Upper lobe of left lung (tissue), 6 donors: ENCODE data around the gene OR56A4. TPM values are rescaled to one million over a fixed set of nuclear protein-coding genes. Genes with fewer than 3 reads are reported as not detected.
A peak's percentile ranks its signal among the peaks of the same experiment; 100 is the strongest.
"Not testable (repeated sequence)": the region's sequence is repeated elsewhere in the genome, so short reads cannot be mapped to it uniquely, and the experiment has no call there.

Experiments used
- ATAC-seq, 2 donors: fragments of 200-7000 bp; cut with Tn5 transposase; one replicate each; pipeline ENCODE4 v1.9.1; 2022; ENCODE audit warnings: mild to moderate bottlenecking in 2 of 2, moderate library complexity in 2 of 2; ENCODE audit not compliant: low FRiP score in 2 of 2
- DNase-seq, 2 donors: peaks; one replicate each; pipeline ENCODE4 v3.0.0-alpha.2; 2019 to 2020
- H3K27ac ChIP-seq, 4 donors: fragments of 200-600 bp; sonication (generic); one replicate each; pipeline ENCODE4 v1.5.1; 2016 to 2019
- H3K27me3 ChIP-seq, 4 donors: fragments of 200-600 bp; sonication (generic); one replicate each; pipeline ENCODE4 v1.5.1; 2017 to 2019
- H3K36me3 ChIP-seq, 4 donors: fragments of 200-600 bp; sonication (generic); one replicate each; pipeline ENCODE4 v1.5.1; 2016 to 2019
- H3K4me1 ChIP-seq, 4 donors: fragments of 200-600 bp; sonication (generic); one replicate each; pipeline ENCODE4 v1.5.1; 2018 to 2019
- H3K4me3 ChIP-seq, 4 donors: fragments of 200-600 bp; sonication (generic); one replicate each; pipeline ENCODE4 v1.5.1; 2017 to 2019; ENCODE audit warnings: mild to moderate bottlenecking in 2 of 4, moderate library complexity in 1 of 4
- H3K9me3 ChIP-seq, 4 donors: fragments of 200-600 bp; sonication (generic); one replicate each; pipeline ENCODE4 v1.5.1; 2018 to 2019
- CTCF ChIP-seq, 6 experiments: fragments of 450-650 bp in 4 of 6; fragments of 200-600 bp in 2 of 6; sonication (generic) in 2 of 6; IDR thresholded peaks; one replicate each; pipeline ENCODE4 v1.5.1; 2016 to 2019; ENCODE audit warnings: antibody characterized with exemption in 6 of 6
- EP300 ChIP-seq, 4 donors: sonication (generic); formaldehyde crosslinking; IDR thresholded peaks; one replicate each; pipeline ENCODE4 v1.5.1; 2017; ENCODE audit warnings: antibody characterized with exemption in 4 of 4, control low read depth in 2 of 4
- POLR2A ChIP-seq, 4 donors: fragments of 450-650 bp; IDR thresholded peaks; one replicate each; pipeline ENCODE4 v1.5.1; 2016 to 2017; ENCODE audit warnings: antibody characterized with exemption in 4 of 4, mild to moderate bottlenecking in 2 of 4
- POLR2AphosphoS5 ChIP-seq, 2 donors: sonication (generic); formaldehyde crosslinking; IDR thresholded peaks; one replicate each; pipeline ENCODE4 v1.5.1; 2017; ENCODE audit warnings: antibody characterized with exemption in 2 of 2
- WGBS, 2 donors: methylation state at CpG; one replicate each; pipeline ENCODE4 v1.1.5; 2017 to 2018; 5-methylcytosine and 5-hydroxymethylcytosine counted together
- small RNA-seq, 4 donors: library from RNA; depleted of rRNA; stranded (forward); fragments of <200 nt; gene quantifications; one replicate each; pipeline ENCODE3, GENCODE V24; 2016
- total RNA-seq, 6 donors: library from RNA; depleted of rRNA in 4 of 6; stranded (reverse); fragments of >200 nt in 4 of 6; gene quantifications; one replicate each; pipeline versions ENCODE4 v1.1.0 to v1.2.1, GENCODE V29; 2016 to 2021
- donor health status: DM: no; HTN: no; CAD: no; lungs with moderate emphysema.
- donor health status: DM: no; HTN: yes; CAD: no; lungs with severe emphysema.

OR56A4 gene
- total RNA-seq, 6 donors from 2014 or later = not detected

- no peaks in the 10 kb centered on the region for H3K36me3 ChIP-seq
- H3K27me3 ChIP-seq = no peaks in the 10 kb centered on the region
- H3K4me3 ChIP-seq = no peak overlapping the region
- H3K27ac ChIP-seq = no peak overlapping the region
- TF ChIP-seq EP300 (IDR thresholded peaks at IDR 0.05) = no peak
- ATAC-seq = no peak
- H3K4me1 ChIP-seq = no peaks in the 10 kb centered on the region
- H3K9me3 ChIP-seq = peaks cover 0 to 6% (median 0%) of the 10 kb centered on the region in 4 donors
- 43 to 72% methylated on average over 3 of the region's 3 CpGs for WGBS, 2 donors
- no peak for DNase-seq
Measured at GRCh38 chr11:5967708-5968107, 39.0 kb downstream of the OR56A4 start.

- Histone ChIP-seq H3K4me3 (no peak overlapping the region), H3K4me1 (no peaks in the 10 kb centered on the region), H3K36me3 (no peaks in the 10 kb centered on the region), H3K27me3 (no peaks in the 10 kb centered on the region), H3K9me3 (peaks cover 0 to 6% (median 0%) of the 10 kb centered on the region in 4 donors), H3K27ac (no peak overlapping the region)
- TF ChIP-seq POLR2A (IDR thresholded peaks at IDR 0.05) = no peak
- no peak for TF ChIP-seq CTCF (IDR thresholded peaks at IDR 0.05)
- no peak for TF ChIP-seq POLR2AphosphoS5 (IDR thresholded peaks at IDR 0.05)
- no peak for TF ChIP-seq EP300 (IDR thresholded peaks at IDR 0.05)
- ATAC-seq = no peak
- DNase-seq = no peak
- 61 to 73% methylated on average over 2 of the region's 2 CpGs for WGBS, 2 donors
Measured at GRCh38 chr11:5966958-5967357, 39.8 kb downstream of the OR56A4 start.

GRCh38 chr11:5960704-5961320 is 45.9 kb downstream of the OR56A4 start:
- H3K27ac ChIP-seq, ATAC-seq, H3K36me3 ChIP-seq, H3K4me3 ChIP-seq, H3K27me3 ChIP-seq, H3K4me1 ChIP-seq: not testable (repeated sequence)
- WGBS, 2 donors = 98 to 99% methylated on average over 22 to 38 of the region's 40 CpGs
- H3K9me3 ChIP-seq = peaks cover 0 to 22% (median 3%) of the 10 kb centered on the region in 4 donors
- DNase-seq = peak in 1 of 2 donors; percentile 65

GRCh38 chr11:5955586-5955985 is 51.2 kb downstream of the OR56A4 start:
- DNase-seq (no peak), ATAC-seq (no peak)
- Histone ChIP-seq H3K9me3 (peaks cover 0 to 11% (median 3%) of the 10 kb centered on the region in 4 donors), H3K27me3 (no peaks in the 10 kb centered on the region), H3K4me3 (no peak overlapping the region), H3K4me1 (no peaks in the 10 kb centered on the region), H3K27ac (no peak overlapping the region), H3K36me3 (no peaks in the 10 kb centered on the region)
- WGBS, 2 donors = 70 to 82% methylated on average over 3 of the region's 3 CpGs
- no peak for TF ChIP-seq CTCF (IDR thresholded peaks at IDR 0.05)
- TF ChIP-seq EP300 (IDR thresholded peaks at IDR 0.05) = no peak
- no peak for TF ChIP-seq POLR2AphosphoS5 (IDR thresholded peaks at IDR 0.05)
- TF ChIP-seq POLR2A (IDR thresholded peaks at IDR 0.05) = no peak

Small RNAs within 50 kb of the gene (small RNA-seq; reads per million reads assigned to genes)
- gene RNA5SP329 = 0 to 0.55 (median 0.16) reads per million in 4 donors

Other genes with a start within 250 kb of the OR56A4 start
- gene OR52N5, start 223.6 kb downstream of the OR56A4 start, total RNA-seq = not detected
- under 1 TPM in 1 of 6 donors, not detected in 5; 0.20 TPM for gene OR52N1, start 215.7 kb downstream of the OR56A4 start, total RNA-seq
- gene OR52N2, start 198.0 kb downstream of the OR56A4 start, total RNA-seq = not detected
- not detected for gene OR52E6, start 165.0 kb downstream of the OR56A4 start, total RNA-seq
- not detected for gene OR52E8, start 149.3 kb downstream of the OR56A4 start, total RNA-seq
- gene OR52E4, start 126.3 kb downstream of the OR56A4 start, total RNA-seq = not detected
- gene OR52E5, start 113.7 kb downstream of the OR56A4 start, total RNA-seq = not detected
- gene OR56A3, start 64.7 kb downstream of the OR56A4 start, total RNA-seq = not detected
- gene OR56A5, start 38.5 kb downstream of the OR56A4 start, total RNA-seq = not detected
- gene OR52L1, start 20.0 kb downstream of the OR56A4 start, total RNA-seq = not detected
- under 1 TPM in 1 of 6 donors, not detected in 5; 0.15 TPM for gene OR56A1, start 23.8 kb upstream of the OR56A4 start, total RNA-seq
- gene OR56B4, start 100.7 kb upstream of the OR56A4 start, total RNA-seq = not detected
- under 1 TPM in 1 of 6 donors, not detected in 5; 0.40 TPM for gene OR52B2, start 163.4 kb upstream of the OR56A4 start, total RNA-seq
- not detected for gene OR52W1, start 192.3 kb upstream of the OR56A4 start, total RNA-seq
- not detected for gene C11orf42, start 198.6 kb upstream of the OR56A4 start, total RNA-seq
- gene FHIP1B, start 227.7 kb upstream of the OR56A4 start, total RNA-seq = 100 to 1,000 TPM in 1 of 6 donors, 10 to 100 TPM in 5; 37.4 to 163 (median 39.6) TPM
- gene CNGA4, start 232.1 kb upstream of the OR56A4 start, total RNA-seq = 1 to 10 TPM in 4 of 6 donors, under 1 TPM in 2; 0.23 to 9.3 (median 1.8) TPM